CD4-positive, CD25-positive, alpha-beta regulatory T cell (primary cell): Measurements from ENCODE around the gene PIK3CB. TPM values are rescaled to one million over a fixed set of nuclear protein-coding genes. Genes with fewer than 3 reads are reported as not detected.

Source experiments
- ATAC-seq, 2 donors: fragments of 150-1000 bp; cut with Tn5 transposase; one replicate each; pipeline ENCODE4 v1.10.0; 2021; ENCODE audit warnings: low read depth in 2 of 2, moderate number of reproducible peaks in 2 of 2, moderate library complexity in 1 of 2
- DNase-seq, 3 donors: peaks; one replicate each; pipeline versions ENCODE4 v3.0.0 to v3.0.0-alpha.2; 2012 to 2022; ENCODE audit warnings: mixed read lengths in 1 of 3
- H3K27ac ChIP-seq: one replicate; pipeline ENCODE4 v1.7.0; 2013; ENCODE audit warnings: mild to moderate bottlenecking, low read length; ENCODE audit not compliant: insufficient read depth, poor library complexity, severe bottlenecking
- H3K27me3 ChIP-seq: one replicate; pipeline ENCODE4 v1.7.0; 2013; ENCODE audit warnings: low read length; ENCODE audit not compliant: control insufficient read depth, insufficient read depth
- H3K36me3 ChIP-seq: one replicate; pipeline ENCODE4 v1.7.0; 2013; ENCODE audit warnings: mild to moderate bottlenecking, low read length, moderate library complexity; ENCODE audit not compliant: control insufficient read depth, insufficient read depth
- H3K4me1 ChIP-seq: 2 replicates; pipeline ENCODE4 v1.7.0; 2013; ENCODE audit warnings: mild to moderate bottlenecking, low read length; ENCODE audit not compliant: insufficient read depth, control insufficient read depth, poor library complexity, severe bottlenecking
- H3K4me3 ChIP-seq: one replicate; pipeline ENCODE4 v1.7.0; 2013; ENCODE audit warnings: low read depth, mild to moderate bottlenecking, low read length, moderate library complexity
- H3K9me3 ChIP-seq, 2 experiments: 1 replicate in 1 of 2; 2 replicates in 1 of 2; pipeline ENCODE4 v1.7.0; 2013; ENCODE audit warnings: low read length in 2 of 2, mild to moderate bottlenecking in 1 of 2, moderate library complexity in 1 of 2; ENCODE audit not compliant: control insufficient read depth in 2 of 2
- H3K27ac Mint-ChIP-seq, 3 donors: one replicate each; pipeline ENCODE4 v1.8.0; 2020 to 2022; ENCODE audit warnings: mild to moderate bottlenecking in 3 of 3, mixed read lengths in 3 of 3, moderate library complexity in 2 of 3
- H3K27me3 Mint-ChIP-seq: one replicate; pipeline ENCODE4 v1.8.0; 2022; ENCODE audit warnings: mild to moderate bottlenecking, mixed read lengths
- H3K36me3 Mint-ChIP-seq: one replicate; pipeline ENCODE4 v1.8.0; 2020; ENCODE audit warnings: mixed read lengths
- H3K4me1 Mint-ChIP-seq, 4 donors: one replicate each; pipeline ENCODE4 v1.8.0; 2020 to 2022; ENCODE audit warnings: mixed read lengths in 4 of 4, mild to moderate bottlenecking in 1 of 4
- H3K4me3 Mint-ChIP-seq, 4 donors: one replicate each; pipeline ENCODE4 v1.8.0; 2020 to 2022; ENCODE audit warnings: mild to moderate bottlenecking in 4 of 4, mixed read lengths in 4 of 4, moderate library complexity in 3 of 4
- H3K9me3 Mint-ChIP-seq, 7 donors: one replicate each; pipeline ENCODE4 v1.8.0; 2020 to 2022; ENCODE audit warnings: mixed read lengths in 7 of 7, mild to moderate bottlenecking in 3 of 7, moderate library complexity in 2 of 7
- polyA plus RNA-seq, 4 donors: library from polyadenylated mRNA; unstranded; fragments of 300-500 nt; fragmentation: Illumina TruSeq; gene quantifications; one replicate each; pipeline ENCODE4 v1.2.3, GENCODE V29; 2021
- total RNA-seq: library from RNA; stranded (reverse); gene quantifications from one replicate; pipeline ENCODE4 v1.2.3, GENCODE V29; 2022

The PIK3CB gene
- total and polyA plus RNA-seq, 5 donors from 2014 or later, result 10.3 to 29.2 (median 13.3) TPM

GRCh38 chr3:138675393-138675792, 159.3 kb downstream of the PIK3CB start:
- Mint-ChIP-seq H3K27ac (peak overlapping the region in 1 of 3 donors; percentile 60), H3K9me3 (peaks cover 0 to 20% (median 7%) of the 10 kb centered on the region in 7 donors), H3K27me3 (no peaks in the 10 kb centered on the region), H3K4me3 (no peak overlapping the region), H3K36me3 (peaks cover 56% of the 10 kb centered on the region), H3K4me1 (peaks cover 0 to 10% (median 1%) of the 10 kb centered on the region in 4 donors)
- ATAC-seq (no peak), DNase-seq (no peak)
- peaks cover 39% of the 10 kb centered on the region for H3K36me3 ChIP-seq
- no peak overlapping the region for H3K4me3 ChIP-seq
- H3K4me1 ChIP-seq, result no peaks in the 10 kb centered on the region
- no peaks in the 10 kb centered on the region for H3K27me3 ChIP-seq
- H3K9me3 ChIP-seq, result peaks cover 10 to 23% of the 10 kb centered on the region in 2 experiments
- no peak overlapping the region for H3K27ac ChIP-seq

- DNase-seq (no peak), ATAC-seq (no peak)
- no peaks in the 10 kb centered on the region for H3K27me3 ChIP-seq
- H3K4me1 ChIP-seq, result no peaks in the 10 kb centered on the region
- Mint-ChIP-seq H3K27me3 (no peaks in the 10 kb centered on the region), H3K36me3 (peaks cover 59% of the 10 kb centered on the region), H3K27ac (no peak overlapping the region), H3K4me1 (peaks cover 0 to 10% (median 1%) of the 10 kb centered on the region in 4 donors), H3K4me3 (no peak overlapping the region), H3K9me3 (peaks cover 0 to 20% (median 7%) of the 10 kb centered on the region in 7 donors)
- no peak overlapping the region for H3K4me3 ChIP-seq
- no peak overlapping the region for H3K27ac ChIP-seq
- peaks cover 10 to 23% of the 10 kb centered on the region in 2 experiments for H3K9me3 ChIP-seq
- H3K36me3 ChIP-seq, result peaks cover 39% of the 10 kb centered on the region
These were observed 160.8 kb downstream of the PIK3CB start for GRCh38 chr3:138673641-138674530.

GRCh38 chr3:138670407-138670806, 164.3 kb downstream of the PIK3CB start:
- H3K4me3 Mint-ChIP-seq, result no peak overlapping the region
- peaks cover 48% of the 10 kb centered on the region for H3K36me3 Mint-ChIP-seq
- H3K27me3 ChIP-seq, result no peaks in the 10 kb centered on the region
- no peaks in the 10 kb centered on the region for H3K27me3 Mint-ChIP-seq
- peaks cover 0 to 7% (median 1%) of the 10 kb centered on the region in 4 donors for H3K4me1 Mint-ChIP-seq
- H3K9me3 Mint-ChIP-seq, result peaks cover 0 to 10% (median 4%) of the 10 kb centered on the region in 7 donors
- no peak overlapping the region for H3K27ac ChIP-seq
- H3K4me1 ChIP-seq, result no peaks in the 10 kb centered on the region
- H3K27ac Mint-ChIP-seq, result no peak overlapping the region
- H3K9me3 ChIP-seq, result peaks cover 4 to 7% of the 10 kb centered on the region in 2 experiments
- no peak for DNase-seq
- ATAC-seq, result no peak
- H3K36me3 ChIP-seq, result peaks cover 22% of the 10 kb centered on the region
- no peak overlapping the region for H3K4me3 ChIP-seq

GRCh38 chr3:138668107-138668506, 166.6 kb downstream of the PIK3CB start:
- H3K4me1 ChIP-seq, result no peaks in the 10 kb centered on the region
- no peak for ATAC-seq
- H3K4me3 ChIP-seq, result no peak overlapping the region
- no peaks in the 10 kb centered on the region for H3K9me3 ChIP-seq
- no peak overlapping the region for H3K27ac Mint-ChIP-seq
- H3K36me3 Mint-ChIP-seq, result peaks cover 45% of the 10 kb centered on the region
- H3K27ac ChIP-seq, result no peak overlapping the region
- no peaks in the 10 kb centered on the region for H3K27me3 Mint-ChIP-seq
- no peak overlapping the region for H3K4me3 Mint-ChIP-seq
- DNase-seq, result no peak
- H3K9me3 Mint-ChIP-seq, result peaks cover 0 to 2% (median 0%) of the 10 kb centered on the region in 7 donors
- no peaks in the 10 kb centered on the region for H3K27me3 ChIP-seq
- peaks cover 25% of the 10 kb centered on the region for H3K36me3 ChIP-seq
- H3K4me1 Mint-ChIP-seq, result peaks cover 0 to 8% (median 1%) of the 10 kb centered on the region in 4 donors

- peaks cover 53% of the 10 kb centered on the region for H3K36me3 ChIP-seq
These were observed 177.2 kb downstream of the PIK3CB start for GRCh38 chr3:138657508-138657907.

GRCh38 chr3:138653567-138653966, 181.2 kb downstream of the PIK3CB start:
- H3K36me3 ChIP-seq, result peaks cover 65% of the 10 kb centered on the region
- no peak for DNase-seq

More at GRCh38 chr3:138657508-138657907, 177.2 kb downstream of the PIK3CB start:
- no peaks in the 10 kb centered on the region for H3K4me1 ChIP-seq
- DNase-seq, result no peak
- Mint-ChIP-seq H3K36me3 (peaks cover 66% of the 10 kb centered on the region), H3K4me1 (peaks cover 0 to 4% (median 0%) of the 10 kb centered on the region in 4 donors), H3K4me3 (no peak overlapping the region), H3K27ac (no peak overlapping the region), H3K9me3 (no peaks in the 10 kb centered on the region), H3K27me3 (no peaks in the 10 kb centered on the region)
- H3K27ac ChIP-seq, result no peak overlapping the region
- H3K27me3 ChIP-seq, result no peaks in the 10 kb centered on the region
- H3K9me3 ChIP-seq, result no peaks in the 10 kb centered on the region
- ATAC-seq, result no peak
- H3K4me3 ChIP-seq, result no peak overlapping the region

GRCh38 chr3:138649134-138649533, 185.6 kb downstream of the PIK3CB start:
- Mint-ChIP-seq H3K4me1 (no peaks in the 10 kb centered on the region), H3K4me3 (peak overlapping the region in 1 of 4 donors; percentile 30), H3K9me3 (peaks cover 2 to 43% (median 17%) of the 10 kb centered on the region in 7 donors), H3K36me3 (peaks cover 44% of the 10 kb centered on the region), H3K27ac (no peak overlapping the region), H3K27me3 (no peaks in the 10 kb centered on the region)
- no peak overlapping the region for H3K27ac ChIP-seq
- no peaks in the 10 kb centered on the region for H3K4me1 ChIP-seq
- ATAC-seq (no peak), DNase-seq (no peak)
- H3K36me3 ChIP-seq, result peaks cover 33% of the 10 kb centered on the region
- H3K9me3 ChIP-seq, result peaks cover 10 to 24% of the 10 kb centered on the region in 2 experiments
- no peaks in the 10 kb centered on the region for H3K27me3 ChIP-seq
- H3K4me3 ChIP-seq, result no peak overlapping the region

More at GRCh38 chr3:138653567-138653966, 181.2 kb downstream of the PIK3CB start:
- peaks cover 0 to 4% (median 0%) of the 10 kb centered on the region in 4 donors for H3K4me1 Mint-ChIP-seq
- H3K4me3 ChIP-seq, result no peak overlapping the region
- H3K27ac Mint-ChIP-seq, result peak overlapping the region in 1 of 3 donors; percentile 29
- ATAC-seq, result no peak
- no peaks in the 10 kb centered on the region for H3K27me3 Mint-ChIP-seq
- H3K9me3 Mint-ChIP-seq, result peaks cover 0 to 9% (median 3%) of the 10 kb centered on the region in 7 donors
- no peaks in the 10 kb centered on the region for H3K4me1 ChIP-seq
- no peak overlapping the region for H3K27ac ChIP-seq
- peaks cover 0 to 2% of the 10 kb centered on the region in 2 experiments for H3K9me3 ChIP-seq
- H3K4me3 Mint-ChIP-seq, result no peak overlapping the region
- no peaks in the 10 kb centered on the region for H3K27me3 ChIP-seq
- peaks cover 73% of the 10 kb centered on the region for H3K36me3 Mint-ChIP-seq
